Bronchial epithelial cell (primary cell): Measurements from ENCODE around the gene AFTPH. TPM values are rescaled to one million over a fixed set of nuclear protein-coding genes. Genes with fewer than 3 reads are reported as not detected.
A peak's percentile ranks its signal among the peaks of the same experiment; 100 is the strongest.

Experiments used
- DNase-seq: peaks from one replicate; pipeline ENCODE4 v3.0.0-alpha.2; 2010; ENCODE audit warnings: low read depth
- FAIRE-seq: peaks from 2 replicates; lab custom pipeline; 2011; peaks lifted over from hg19 to GRCh38; lab: Jason Lieb, UNC
- H3K27me3 ChIP-seq: 2 replicates; pipeline ENCODE4 v1.5.1; 2011; ENCODE audit warnings: low read length; ENCODE audit not compliant: control insufficient read depth, insufficient read depth
- H3K36me3 ChIP-seq: 2 replicates; pipeline ENCODE4 v1.5.1; 2011; ENCODE audit warnings: low read length; ENCODE audit not compliant: control insufficient read depth, insufficient read depth
- H3K4me3 ChIP-seq: 2 replicates; pipeline ENCODE4 v1.5.1; 2011; ENCODE audit warnings: mild to moderate bottlenecking, low read depth, low read length, control low read depth
- CTCF ChIP-seq: IDR thresholded peaks from 2 replicates; pipeline ENCODE4 v1.5.1; 2011; ENCODE audit warnings: mild to moderate bottlenecking, moderate library complexity, low read length, control low read depth, inconsistent platforms; ENCODE audit not compliant: insufficient read depth, severe bottlenecking
- total RNA-seq: library from RNA; depleted of rRNA; stranded (reverse); fragments of >200 nt; gene quantifications from 2 replicates; pipeline ENCODE4 v1.2.1, GENCODE V29; 2014

AFTPH gene
- total RNA-seq, 1 donor from 2014 or later, result 56.3 TPM

GRCh38 chr2:64629329-64629781, 105.2 kb downstream of the AFTPH start:
- no peak for TF ChIP-seq CTCF
- H3K4me3 ChIP-seq, result no peak overlapping the region
- no peaks in the 10 kb centered on the region for H3K27me3 ChIP-seq
- H3K36me3 ChIP-seq, result peaks cover 4% of the 10 kb centered on the region
- DNase-seq (peak; percentile 60), FAIRE-seq (no peak)

GRCh38 chr2:64629875-64630274, 105.7 kb downstream of the AFTPH start:
- DNase-seq (no peak), FAIRE-seq (no peak)
- no peak for TF ChIP-seq CTCF
- no peaks in the 10 kb centered on the region for H3K27me3 ChIP-seq
- H3K4me3 ChIP-seq, result no peak overlapping the region
- peaks cover 6% of the 10 kb centered on the region for H3K36me3 ChIP-seq

GRCh38 chr2:64630752-64631151, 106.6 kb downstream of the AFTPH start:
- no peak for TF ChIP-seq CTCF
- no peak overlapping the region for H3K4me3 ChIP-seq
- FAIRE-seq (no peak), DNase-seq (no peak)
- H3K27me3 ChIP-seq, result no peaks in the 10 kb centered on the region
- peaks cover 9% of the 10 kb centered on the region for H3K36me3 ChIP-seq

- FAIRE-seq, result no peak
- Histone ChIP-seq H3K4me3 (no peak overlapping the region), H3K27me3 (no peaks in the 10 kb centered on the region), H3K36me3 (peaks cover 16% of the 10 kb centered on the region)
- no peak for TF ChIP-seq CTCF
- DNase-seq, result no peak
These were observed 107.6 kb downstream of the AFTPH start for GRCh38 chr2:64631771-64632170.

- H3K4me3 ChIP-seq, result no peak overlapping the region
- TF ChIP-seq CTCF, result no peak
- FAIRE-seq (no peak), DNase-seq (peak; percentile 16)
- no peaks in the 10 kb centered on the region for H3K27me3 ChIP-seq
- peaks cover 16% of the 10 kb centered on the region for H3K36me3 ChIP-seq
These were observed 109.0 kb downstream of the AFTPH start for GRCh38 chr2:64632835-64633819.
